ENCODE measurements around the gene PLEKHA6. TPM values are rescaled to one million over a fixed set of nuclear protein-coding genes. Genes with fewer than 3 reads are reported as not detected.
"Not testable (repeated sequence)": the region's sequence is repeated elsewhere in the genome, so short reads cannot be mapped to it uniquely, and the experiment has no call there.

Gene PLEKHA6
- total RNA-seq, 1 experiment from 2014 or later = 1.2 TPM

- no peaks in the 10 kb centered on the region for H3K9me3 ChIP-seq (replicated peaks)
- H3K4me1 ChIP-seq = peaks cover 40% of the 10 kb centered on the region
- no peak overlapping the region for H3K27ac ChIP-seq
Measured at GRCh38 chr1:204339541-204339940, 20.2 kb downstream of the PLEKHA6 start.

DNA sequence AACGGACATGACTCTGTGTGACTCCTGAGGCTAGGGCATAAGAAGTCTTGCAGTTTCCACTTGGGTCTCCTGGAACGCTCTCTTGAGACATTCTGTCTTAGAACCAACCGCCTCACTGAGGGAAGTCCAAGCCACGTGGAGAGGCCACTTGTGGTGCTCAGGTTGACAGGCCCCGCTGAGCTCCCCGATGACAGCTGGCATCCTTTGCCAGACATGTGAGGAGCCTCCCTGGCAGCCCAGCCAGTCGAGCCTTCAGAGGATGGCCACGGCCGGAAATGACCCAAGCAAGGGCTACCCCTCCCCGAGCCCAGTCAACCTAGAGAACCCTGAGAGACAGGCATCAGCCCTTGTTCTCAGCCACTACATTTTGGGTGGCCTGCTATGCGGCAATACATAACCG, 20.7 kb downstream of the PLEKHA6 start:
- no peak overlapping the region for H3K4me3 ChIP-seq
- no peak for DNase-seq
- H3K36me3 ChIP-seq = no peaks in the 10 kb centered on the region
- peaks cover 42% of the 10 kb centered on the region for H3K4me1 ChIP-seq
- H3K27me3 ChIP-seq = peaks cover 3% of the 10 kb centered on the region; the same call in 1 of the 2 replicates
- no peak overlapping the region for H3K27ac ChIP-seq
- H3K9me3 ChIP-seq (replicated peaks) = no peaks in the 10 kb centered on the region

More at GRCh38 chr1:204339541-204339940, 20.2 kb downstream of the PLEKHA6 start:
- peaks cover 3% of the 10 kb centered on the region; the same call in 1 of the 2 replicates for H3K27me3 ChIP-seq
- no peak for DNase-seq
- no peak overlapping the region for H3K4me3 ChIP-seq
- no peaks in the 10 kb centered on the region for H3K36me3 ChIP-seq

DNA sequence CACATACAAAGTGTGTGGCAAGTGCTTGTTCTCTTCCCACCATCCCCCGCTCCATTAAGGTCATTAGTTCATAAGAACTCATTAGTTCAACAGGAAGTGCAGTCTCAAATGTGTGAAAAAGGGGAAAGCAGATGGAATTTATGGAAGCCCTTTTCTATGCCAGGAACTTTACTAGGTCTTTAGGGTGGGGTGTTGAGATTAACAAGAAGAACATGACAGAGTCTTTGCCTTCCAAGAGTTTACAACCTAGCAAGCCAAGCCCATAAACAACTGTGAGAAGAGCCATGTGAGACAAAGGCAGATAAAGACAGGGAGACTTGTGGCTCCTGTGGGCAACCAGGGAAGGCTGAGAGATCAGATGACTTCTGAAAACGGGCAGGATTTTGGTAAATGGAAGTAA, 21.4 kb downstream of the PLEKHA6 start:
- H3K9me3 ChIP-seq (replicated peaks) = no peaks in the 10 kb centered on the region
- no peak overlapping the region for H3K4me3 ChIP-seq
- H3K36me3 ChIP-seq = no peaks in the 10 kb centered on the region
- no peak overlapping the region for H3K27ac ChIP-seq
- peaks cover 43% of the 10 kb centered on the region for H3K4me1 ChIP-seq
- H3K27me3 ChIP-seq = peaks cover 3% of the 10 kb centered on the region; the same call in 1 of the 2 replicates
- no peak for DNase-seq

GRCh38 chr1:204337583-204337982, 22.1 kb downstream of the PLEKHA6 start:
- no peak overlapping the region for H3K4me3 ChIP-seq
- H3K27ac ChIP-seq = no peak overlapping the region
- no peaks in the 10 kb centered on the region for H3K9me3 ChIP-seq (replicated peaks)
- H3K27me3 ChIP-seq = peaks cover 3% of the 10 kb centered on the region; the same call in 1 of the 2 replicates
- no peaks in the 10 kb centered on the region for H3K36me3 ChIP-seq
- no peak for DNase-seq
- H3K4me1 ChIP-seq = peaks cover 42% of the 10 kb centered on the region

GRCh38 chr1:204337036-204337429, 22.7 kb downstream of the PLEKHA6 start:
- Histone ChIP-seq H3K4me1 (peaks cover 42% of the 10 kb centered on the region), H3K9me3 (replicated peaks) (no peaks in the 10 kb centered on the region), H3K4me3 (no peak overlapping the region), H3K27me3 (peaks cover 3% of the 10 kb centered on the region; the same call in 1 of the 2 replicates), H3K36me3 (no peaks in the 10 kb centered on the region), H3K27ac (no peak overlapping the region)
- DNase-seq = no peak

DNA sequence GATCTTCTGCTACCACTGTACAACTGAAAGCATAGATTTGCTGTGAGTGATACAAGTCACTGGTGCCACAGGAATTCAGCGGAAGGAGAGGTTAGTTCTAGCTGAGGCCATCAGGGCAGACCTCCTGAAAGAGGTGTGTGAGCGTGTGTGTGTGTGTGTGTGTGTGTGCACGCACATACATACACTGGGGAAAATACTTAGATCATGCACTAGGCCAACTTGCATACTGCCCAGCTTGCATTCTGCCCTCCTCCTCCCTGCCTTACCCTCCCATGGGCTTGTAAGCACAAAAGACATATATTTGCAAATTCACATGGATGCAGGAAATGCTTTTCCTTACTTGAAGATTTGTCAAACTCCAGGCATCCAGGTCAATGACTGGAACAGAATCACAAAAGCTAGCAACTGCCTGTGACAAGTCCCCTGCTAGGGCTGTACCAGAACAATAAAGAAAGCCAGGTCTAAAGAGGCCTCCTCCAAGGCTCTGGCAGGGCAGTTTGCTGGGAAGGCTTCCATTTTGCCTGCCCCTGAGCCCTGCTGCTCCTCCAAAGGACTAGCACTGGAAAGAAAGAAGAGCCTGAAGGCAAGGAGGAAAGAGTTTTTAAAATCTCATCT, 23.2 kb downstream of the PLEKHA6 start:
- Histone ChIP-seq H3K4me3 (no peak overlapping the region), H3K4me1 (peaks cover 42% of the 10 kb centered on the region), H3K27me3 (peaks cover 3% of the 10 kb centered on the region; the same call in 1 of the 2 replicates), H3K27ac (no peak overlapping the region), H3K9me3 (replicated peaks) (no peaks in the 10 kb centered on the region), H3K36me3 (no peaks in the 10 kb centered on the region)
- DNase-seq = no peak

DNA sequence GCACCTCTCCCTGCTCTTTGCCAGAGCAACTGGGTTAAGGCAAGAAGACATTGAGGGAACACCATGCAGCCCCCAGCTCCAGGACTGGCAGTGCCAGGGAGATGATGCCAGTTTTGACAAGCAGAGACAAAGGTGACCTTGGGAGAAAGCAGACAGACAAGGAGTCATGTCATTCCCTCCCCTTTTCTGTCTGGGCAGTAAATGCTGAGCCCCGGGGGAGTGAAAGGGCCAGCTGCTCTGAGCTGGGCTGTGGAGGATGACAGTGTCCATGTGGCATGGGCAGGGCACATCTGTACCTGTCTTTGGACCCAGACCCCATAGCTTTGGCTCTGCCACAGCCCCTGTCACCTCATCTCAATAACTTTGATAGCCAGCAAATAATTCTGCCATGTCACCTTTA, 24.2 kb downstream of the PLEKHA6 start:
- peak overlapping the region; percentile 87 for H3K27ac ChIP-seq
- DNase-seq = peak; percentile 59 to 72
- no peaks in the 10 kb centered on the region for H3K9me3 ChIP-seq (replicated peaks)
- H3K27me3 ChIP-seq = peaks cover 3% of the 10 kb centered on the region; the same call in 1 of the 2 replicates
- H3K36me3 ChIP-seq = no peaks in the 10 kb centered on the region
- H3K4me1 ChIP-seq = peaks cover 42% of the 10 kb centered on the region
- H3K4me3 ChIP-seq = no peak overlapping the region

DNA sequence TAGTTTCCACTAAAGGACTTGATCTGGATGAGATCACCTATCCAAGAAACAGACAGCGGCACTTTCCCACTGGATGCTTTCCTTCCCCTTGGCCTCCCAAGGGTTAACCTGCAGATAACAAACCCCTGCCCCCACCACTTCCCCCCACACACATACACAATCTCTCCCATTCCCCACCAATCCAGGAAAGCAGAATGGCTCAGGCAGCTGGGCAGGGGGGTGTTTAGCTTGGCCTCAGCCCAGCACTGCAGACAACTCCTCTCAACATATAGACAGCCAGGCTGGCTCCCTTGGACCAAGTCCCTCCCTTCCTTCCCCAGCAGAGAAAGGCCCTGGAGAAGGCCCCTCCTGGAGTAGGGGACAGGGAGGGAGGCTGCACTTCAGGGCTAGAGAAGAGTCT, 24.6 kb downstream of the PLEKHA6 start:
- H3K27me3 ChIP-seq = peaks cover 3% of the 10 kb centered on the region; the same call in 1 of the 2 replicates
- no peaks in the 10 kb centered on the region for H3K9me3 ChIP-seq (replicated peaks)
- peak overlapping the region; percentile 87 for H3K27ac ChIP-seq
- DNase-seq = peak; percentile 82 to 83
- no peaks in the 10 kb centered on the region for H3K36me3 ChIP-seq
- no peak overlapping the region for H3K4me3 ChIP-seq
- H3K4me1 ChIP-seq = peaks cover 42% of the 10 kb centered on the region

GRCh38 chr1:204334455-204334854, 25.3 kb downstream of the PLEKHA6 start:
- H3K4me3 ChIP-seq = no peak overlapping the region
- H3K36me3 ChIP-seq = no peaks in the 10 kb centered on the region
- no peaks in the 10 kb centered on the region for H3K27me3 ChIP-seq
- H3K27ac ChIP-seq = no peak overlapping the region; the same call in 1 of the 2 replicates
- peaks cover 42% of the 10 kb centered on the region for H3K4me1 ChIP-seq
- no peak for DNase-seq
- peaks cover under 1% of the 10 kb centered on the region for H3K9me3 ChIP-seq (replicated peaks)

DNA sequence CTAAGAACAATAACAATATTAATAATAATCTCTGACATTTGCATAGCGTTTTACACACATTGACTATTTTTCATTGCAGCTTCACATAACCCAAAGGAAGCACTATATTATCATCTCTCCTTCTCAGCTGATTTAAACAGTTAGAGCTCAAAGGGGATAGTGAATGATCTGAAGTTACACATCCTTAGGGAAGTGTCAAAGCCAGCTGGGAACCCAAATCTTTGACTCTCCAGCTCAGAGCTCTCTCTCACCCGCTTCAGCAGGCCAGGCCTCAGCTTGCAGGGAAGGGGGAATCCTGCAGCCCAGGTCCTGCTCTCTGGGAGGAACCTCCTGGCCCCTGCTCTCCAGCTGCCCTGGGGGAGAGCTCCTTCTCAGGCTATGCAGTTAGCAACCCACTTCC, 26.3 kb downstream of the PLEKHA6 start:
- H3K27ac ChIP-seq = no peak overlapping the region
- H3K27me3 ChIP-seq = no peaks in the 10 kb centered on the region
- DNase-seq = no peak
- H3K9me3 ChIP-seq (replicated peaks) = peaks cover 4% of the 10 kb centered on the region
- H3K4me1 ChIP-seq = peaks cover 39% of the 10 kb centered on the region
- H3K4me3 ChIP-seq = no peak overlapping the region
- H3K36me3 ChIP-seq = no peaks in the 10 kb centered on the region

GRCh38 chr1:204331847-204332487, 27.8 kb downstream of the PLEKHA6 start:
- peaks cover 4% of the 10 kb centered on the region for H3K9me3 ChIP-seq (replicated peaks)
- DNase-seq = no peak
- H3K27me3 ChIP-seq = no peaks in the 10 kb centered on the region
- H3K4me1 ChIP-seq = peaks cover 33% of the 10 kb centered on the region
- no peak overlapping the region for H3K27ac ChIP-seq
- H3K36me3 ChIP-seq = no peaks in the 10 kb centered on the region
- no peak overlapping the region for H3K4me3 ChIP-seq

DNA sequence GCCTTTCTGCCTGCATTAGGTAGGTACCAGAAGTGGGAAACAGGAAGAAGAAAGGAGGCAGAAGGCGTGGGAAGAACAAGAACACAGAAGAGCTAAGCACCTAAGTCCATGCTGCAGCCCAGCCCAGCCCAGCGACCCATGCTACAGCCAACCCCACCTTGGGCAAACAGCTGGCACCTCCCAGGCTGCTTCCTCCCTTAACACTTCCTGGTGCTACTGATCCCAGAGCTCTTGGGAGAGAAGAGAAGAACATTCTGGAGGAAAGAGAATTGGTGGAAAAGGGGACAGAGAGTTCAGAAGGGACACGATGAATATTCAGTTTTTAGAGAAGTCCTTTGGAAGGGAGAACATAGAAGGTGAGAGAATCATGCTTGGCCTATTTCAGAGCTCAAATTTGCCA, 28.5 kb downstream of the PLEKHA6 start:
- no peak for DNase-seq
- H3K36me3 ChIP-seq = no peaks in the 10 kb centered on the region
- peaks cover 32% of the 10 kb centered on the region for H3K4me1 ChIP-seq
- no peak overlapping the region for H3K27ac ChIP-seq
- no peak overlapping the region for H3K4me3 ChIP-seq
- peaks cover 4% of the 10 kb centered on the region for H3K9me3 ChIP-seq (replicated peaks)
- H3K27me3 ChIP-seq = no peaks in the 10 kb centered on the region

- not testable (repeated sequence) for H3K9me3 ChIP-seq (replicated peaks); H3K4me1 ChIP-seq; H3K27me3 ChIP-seq; H3K4me3 ChIP-seq; DNase-seq; H3K27ac ChIP-seq; H3K36me3 ChIP-seq
Measured at GRCh38 chr1:204327870-204328269, 31.9 kb downstream of the PLEKHA6 start.

- Histone ChIP-seq H3K27me3 (no peaks in the 10 kb centered on the region), H3K9me3 (replicated peaks) (peaks cover 4% of the 10 kb centered on the region), H3K4me1 (no peaks in the 10 kb centered on the region), H3K27ac (no peak overlapping the region), H3K4me3 (no peak overlapping the region), H3K36me3 (no peaks in the 10 kb centered on the region)
- DNase-seq = no peak
Measured at GRCh38 chr1:204327359-204327758, 32.4 kb downstream of the PLEKHA6 start.

DNA sequence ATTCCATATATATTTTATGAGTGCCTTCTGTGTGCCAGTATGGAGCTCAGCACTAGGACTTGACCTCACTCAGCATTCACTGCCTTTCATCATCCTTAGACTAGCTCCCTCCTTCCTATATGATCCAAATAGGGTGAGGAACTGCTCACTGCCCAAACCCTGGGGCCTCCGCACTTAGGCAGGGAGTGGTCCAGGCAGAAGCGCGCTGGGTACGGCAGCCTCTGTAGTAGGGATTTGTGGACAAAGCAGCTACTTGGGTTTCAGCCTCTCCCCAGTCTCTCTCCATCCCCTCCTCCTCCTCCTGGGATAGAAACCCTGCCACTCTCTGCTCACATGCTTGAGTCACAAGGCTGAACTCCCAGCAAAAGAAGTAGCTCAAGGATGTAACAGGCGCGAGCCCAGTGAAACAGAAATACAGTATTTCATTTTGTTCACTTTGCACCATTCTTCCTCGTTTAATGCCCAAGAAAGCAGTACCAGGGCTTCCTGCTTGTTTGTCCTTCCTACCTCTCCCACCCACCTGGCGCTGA, 32.9 kb downstream of the PLEKHA6 start:
- H3K27ac ChIP-seq = no peak overlapping the region
- peaks cover 4% of the 10 kb centered on the region for H3K9me3 ChIP-seq (replicated peaks)
- H3K27me3 ChIP-seq = no peaks in the 10 kb centered on the region
- no peak for DNase-seq
- H3K4me3 ChIP-seq = no peak overlapping the region
- no peaks in the 10 kb centered on the region for H3K36me3 ChIP-seq
- no peaks in the 10 kb centered on the region for H3K4me1 ChIP-seq

Measured in SJCRH30 (cell line).